Keratinocyte (primary cell): Measurements from ENCODE around the gene DCST2.

Experiments
- CTCF ChIP-seq, 3 experiments: IDR thresholded peaks in 1 of 3; conservative IDR thresholded peaks in 1 of 3; optimal IDR thresholded peaks in 1 of 3; 2 replicates in 2 of 3; 3 replicates in 1 of 3; pipeline versions ENCODE3 to v1.5.1; 2011; ENCODE audit warnings: low read length in 3 of 3, mild to moderate bottlenecking in 3 of 3, moderate library complexity in 2 of 3, control low read depth in 1 of 3, inconsistent platforms in 1 of 3; ENCODE audit not compliant: insufficient read depth in 2 of 3; ENCODE audit errors: extremely low read depth in 1 of 3
- EZH2 ChIP-seq: IDR thresholded peaks from one replicate; pipeline ENCODE4 v1.6.1; 2012; ENCODE audit warnings: inconsistent platforms, mild to moderate bottlenecking, low read length, moderate library complexity

DNA sequence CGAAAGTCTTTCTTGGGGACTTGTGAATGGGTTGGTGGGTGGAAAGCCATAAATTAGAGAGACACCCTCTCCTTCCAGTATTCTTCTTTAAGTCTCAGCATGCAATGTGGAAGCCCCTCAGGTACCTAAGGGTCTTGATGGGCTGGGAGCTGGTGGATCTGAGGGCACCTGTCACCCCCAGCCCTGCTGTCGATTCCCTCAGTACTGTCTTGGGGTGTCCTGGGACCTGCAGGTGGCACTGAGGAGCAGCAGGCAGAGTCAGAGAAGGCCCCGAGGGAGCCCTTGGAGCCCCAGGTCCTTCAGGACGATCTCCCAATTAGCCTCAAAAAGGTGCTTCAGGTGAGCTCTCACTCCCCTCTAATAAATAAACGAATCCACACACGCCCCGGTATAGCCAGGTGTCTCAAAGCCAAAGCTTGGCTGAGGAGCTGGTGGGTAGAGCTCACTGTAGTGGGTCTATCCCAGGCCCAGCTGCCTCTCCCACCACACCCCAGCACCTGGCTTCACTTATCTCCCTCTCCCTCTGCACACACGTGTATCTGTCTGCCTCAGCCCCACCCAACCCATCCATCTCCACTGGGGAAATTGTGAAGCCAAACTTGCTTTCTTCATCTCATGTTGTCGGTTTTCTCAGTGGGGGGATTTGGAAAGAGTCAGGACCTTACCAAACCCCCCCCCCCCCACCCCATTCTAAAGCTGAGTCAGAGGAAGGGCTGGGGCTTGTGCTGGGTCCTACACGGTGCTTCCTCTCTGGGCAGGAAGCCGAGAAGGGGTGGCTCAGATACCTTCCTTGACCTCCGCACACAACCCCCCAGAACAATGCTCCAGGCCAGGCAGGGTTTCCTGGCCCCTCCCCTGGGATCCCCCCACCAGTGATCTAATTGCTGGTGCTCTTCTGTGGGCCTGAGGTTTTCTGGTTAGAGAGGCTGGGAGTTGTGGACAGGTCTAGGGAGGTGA is 19.1 kb upstream of the DCST2 start:
- TF ChIP-seq CTCF (optimal IDR thresholded peaks at IDR 0.05 in 1 of 3, IDR thresholded peaks at IDR 0.05 in 1 of 3, conservative IDR thresholded peaks at IDR 0.05 in 1 of 3; ENCODE audit: extremely low read depth in 1 of 3, insufficient read depth in 2 of 3, low read length in 3 of 3) (peak in 2 of 3 experiments; percentile 58 to 69), EZH2 (no peak)
